Measurements from ENCODE around the gene EPS8L2. TPM values are rescaled to one million over a fixed set of nuclear protein-coding genes. Genes with fewer than 3 reads are reported as not detected.

Gene EPS8L2
- total and polyA plus RNA-seq, 2 of the 8 experiments (the other 6 are each of a cell fraction or from before 2014, with no cell fraction given), result 38.5 to 57.0 TPM

DNA sequence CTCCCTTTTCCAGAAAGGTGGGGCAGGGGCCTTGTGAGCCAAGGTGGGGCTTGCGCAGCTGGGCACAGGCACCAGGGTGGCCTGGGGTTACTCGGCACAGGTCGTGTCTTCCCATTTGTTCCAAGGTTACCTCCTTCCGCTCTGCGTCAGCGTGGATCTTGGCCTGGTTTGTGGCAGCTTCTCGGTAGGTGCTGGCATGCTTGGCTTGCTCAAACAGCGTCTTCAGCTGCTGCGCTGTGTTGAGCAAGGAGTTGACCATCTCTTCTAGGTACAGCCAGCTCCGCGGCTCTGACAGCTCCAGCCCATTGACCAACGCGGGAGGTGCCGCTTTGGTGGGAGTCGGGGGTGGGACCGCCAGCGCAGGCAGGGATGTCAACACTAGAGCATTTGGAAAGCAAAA lies 31.6 kb upstream of the EPS8L2 start:
- no peak overlapping the region for H3K9ac ChIP-seq (replicated peaks in 1 of 4; ENCODE audit: extremely low read depth in 1 of 4, low read depth in 3 of 4, low read length in 3 of 4)
- 91% methylated on average over 17 of the region's 17 CpGs; no CpG with 5 or more reads in 1 of the 2 experiments for WGBS, 2 experiments (ENCODE audit: extremely low coverage in 1 of 2, insufficient coverage in 1 of 2, insufficient read length in 1 of 2, insufficient replicate concordance in 2 of 2, low coverage in 1 of 2, low lambda C conversion rate in 2 of 2, missing lambda C conversion rate in 1 of 2)
- no peak overlapping the region for H3K14ac ChIP-seq (ENCODE audit: insufficient read length)
- no peaks in the 10 kb centered on the region for H3K9me3 ChIP-seq (ENCODE audit: insufficient read depth in 2 of 2, low read depth in 1 of 2, low read length in 1 of 2)
- H2BK5ac ChIP-seq (ENCODE audit: low read depth, low read length), result no peak overlapping the region
- no peak overlapping the region for H3K18ac ChIP-seq (ENCODE audit: extremely low read depth, low read length)
- CTCF ChIA-PET (ENCODE audit: partially characterized antibody), result interaction anchor here (0.7 to 2.4 kb wide), 7 partner anchors 8 to 74 kb away, joined by 3 to 13 read pairs (median 5); no protein-coding TSS in a partner anchor
- no peaks in the 10 kb centered on the region for H3K79me2 ChIP-seq (ENCODE audit: control insufficient read depth in 1 of 2, insufficient read depth in 2 of 2, low read length in 2 of 2)
- no peak overlapping the region for H3K23ac ChIP-seq (ENCODE audit: insufficient read length)
- no peak overlapping the region for H4K5ac ChIP-seq (ENCODE audit: insufficient read length, low read depth, low read length)
- H3K36me3 ChIP-seq (ENCODE audit: control insufficient read depth in 2 of 4, insufficient read depth in 4 of 4, low read length in 3 of 4), result peaks cover 6 to 31% (median 24%) of the 10 kb centered on the region in 4 experiments
- DNase-seq (ENCODE audit: low read depth in 1 of 2, low spot score in 2 of 2) (no peak), FAIRE-seq (no peak)
- H3K79me1 ChIP-seq (ENCODE audit: low read depth, low read length), result no peaks in the 10 kb centered on the region; the same call in 1 of the 2 replicates
- no peak overlapping the region for H4K91ac ChIP-seq (replicated peaks; ENCODE audit: insufficient read length, low read length)
- POLR2A ChIA-PET (ENCODE audit: partially characterized antibody), result interaction anchor here (1.2 to 1.7 kb wide), 2 partner anchors 37 to 79 kb away, joined by 3 to 4 read pairs; no protein-coding TSS in a partner anchor
- no peak overlapping the region for H4K8ac ChIP-seq (ENCODE audit: extremely low read depth, insufficient read depth, low read length)
- H3K4me2 ChIP-seq (ENCODE audit: insufficient read depth in 1 of 2, low read depth in 2 of 2, low read length in 2 of 2), result no peak overlapping the region
- no peak overlapping the region for H3K56ac ChIP-seq (replicated peaks; ENCODE audit: insufficient read length, low read depth, low read length)
- H2AK5ac ChIP-seq (ENCODE audit: low read depth, low read length), result no peak overlapping the region
- H2BK120ac ChIP-seq (replicated peaks; ENCODE audit: low read depth, low read length), result no peak overlapping the region
- no peak overlapping the region for H2BK15ac ChIP-seq (ENCODE audit: low read length)
- H3K27ac ChIP-seq (ENCODE audit: low read depth, low read length), result no peak overlapping the region
- H2BK20ac ChIP-seq (ENCODE audit: low read length), result no peak overlapping the region
- H2AFZ ChIP-seq (ENCODE audit: low read length), result no peak overlapping the region
- H4K20me1 ChIP-seq (replicated peaks in 1 of 2; ENCODE audit: control insufficient read depth in 1 of 2, insufficient read depth in 2 of 2, low read length in 2 of 2), result peaks cover 0 to 2% of the 10 kb centered on the region in 2 experiments
- H3K27me3 ChIP-seq (replicated peaks in 1 of 4; ENCODE audit: control insufficient read depth in 3 of 4, extremely low read depth in 1 of 4, insufficient read depth in 3 of 4, low read length in 3 of 4), result no peaks in the 10 kb centered on the region
- H3K4me1 ChIP-seq (replicated peaks in 1 of 4; ENCODE audit: control insufficient read depth in 3 of 4, insufficient read depth in 4 of 4, low read length in 3 of 4), result no peaks in the 10 kb centered on the region
- no peak overlapping the region for H2BK12ac ChIP-seq (ENCODE audit: low read depth, low read length)
- no peaks in the 10 kb centered on the region for H3K23me2 ChIP-seq (ENCODE audit: low read depth, low read length)
- H3K4ac ChIP-seq (replicated peaks; ENCODE audit: insufficient read length, low read depth, low read length), result no peak overlapping the region
- H3K4me3 ChIP-seq (ENCODE audit: extremely low read depth in 1 of 4, insufficient read depth in 2 of 4, low read depth in 3 of 4, low read length in 4 of 4), result no peak overlapping the region
- TF ChIP-seq BACH1 (IDR thresholded peaks at IDR 0.05; ENCODE audit: low read length) (no peak), POU5F1 (IDR thresholded peaks at IDR 0.05; ENCODE audit: low read depth, low read length) (no peak), SP4 (IDR thresholded peaks at IDR 0.05; ENCODE audit: low read length) (no peak), CREB1 (IDR thresholded peaks at IDR 0.05) (no peak), CBX8 (IDR thresholded peaks at IDR 0.05; ENCODE audit: borderline replicate concordance, low read depth, low read length) (no peak), HDAC2 (IDR thresholded peaks at IDR 0.05; ENCODE audit: borderline replicate concordance in 1 of 2, low read depth in 2 of 2, low read length in 2 of 2) (no peak), ATF3 (IDR thresholded peaks at IDR 0.05; ENCODE audit: insufficient read depth, low read depth, low read length) (no peak), TEAD4 (IDR thresholded peaks at IDR 0.05; ENCODE audit: low read depth, low read length) (no peak), GABPA (IDR thresholded peaks at IDR 0.05; ENCODE audit: borderline replicate concordance, insufficient read depth, low read length) (no peak), E2F6 (IDR thresholded peaks at IDR 0.05) (no peak), EGR1 (IDR thresholded peaks at IDR 0.05; ENCODE audit: borderline replicate concordance, low read depth, low read length) (no peak), RAD21 (IDR thresholded peaks at IDR 0.05 in 1 of 2, conservative IDR thresholded peaks at IDR 0.05 in 1 of 2; ENCODE audit: low read depth in 2 of 2, low read length in 2 of 2) (no peak), GTF2F1 (IDR thresholded peaks at IDR 0.05; ENCODE audit: borderline replicate concordance, low read depth, low read length) (no peak)

All from H1 (cell line).